Aorta (tissue), 5 donors: ENCODE data around the gene FHIT. TPM values are rescaled to one million over a fixed set of nuclear protein-coding genes. Genes with fewer than 3 reads are reported as not detected.
"Not testable (repeated sequence)": the region's sequence is repeated elsewhere in the genome, so short reads cannot be mapped to it uniquely, and the experiment has no call there.

ENCODE experiments used
- ATAC-seq: fragments of 200-7000 bp; cut with Tn5 transposase; one replicate; pipeline ENCODE4 v1.9.1; 2022; ENCODE audit warnings: moderate library complexity; ENCODE audit not compliant: low FRiP score
- DNase-seq, 2 donors: peaks; one replicate each; pipeline ENCODE4 v3.0.0-alpha.2; 2020
- H3K27ac ChIP-seq, 2 donors: one replicate each; pipeline ENCODE4 v1.5.1; 2013; ENCODE audit warnings: low read length in 2 of 2, mild to moderate bottlenecking in 2 of 2, moderate library complexity in 2 of 2, control low read depth in 1 of 2, inconsistent platforms in 1 of 2, low read depth in 1 of 2
- H3K27me3 ChIP-seq, 2 donors: one replicate each; pipeline ENCODE4 v1.6.1; 2013; ENCODE audit warnings: control low read depth in 1 of 2, low read length in 1 of 2, mild to moderate bottlenecking in 1 of 2, moderate library complexity in 1 of 2; ENCODE audit not compliant: insufficient read depth in 2 of 2, control insufficient read depth in 1 of 2
- H3K36me3 ChIP-seq, 2 donors: one replicate each; pipeline ENCODE4 v1.6.1; 2013; ENCODE audit warnings: control low read depth in 1 of 2, low read length in 1 of 2, mild to moderate bottlenecking in 1 of 2; ENCODE audit not compliant: insufficient read depth in 2 of 2, control insufficient read depth in 1 of 2
- H3K4me1 ChIP-seq, 2 donors: one replicate each; pipeline ENCODE4 v1.6.1; 2013; ENCODE audit warnings: low read length in 2 of 2, control low read depth in 1 of 2, mild to moderate bottlenecking in 1 of 2, moderate library complexity in 1 of 2; ENCODE audit not compliant: insufficient read depth in 2 of 2, control insufficient read depth in 1 of 2
- H3K4me3 ChIP-seq, 2 donors: one replicate each; pipeline ENCODE4 v1.5.1; 2013; ENCODE audit warnings: low read length in 2 of 2, control low read depth in 1 of 2, mild to moderate bottlenecking in 1 of 2
- H3K9me3 ChIP-seq: one replicate; pipeline ENCODE4 v1.6.1; 2013; ENCODE audit warnings: mild to moderate bottlenecking, low read length; ENCODE audit not compliant: control insufficient read depth
- WGBS, 2 donors: extraction: QIAGEN DNeasy Blood & Tissue Kit; methylation state at CpG; one replicate each; pipeline ENCODE4 v1.1.7; 2013; 5-methylcytosine and 5-hydroxymethylcytosine counted together
- intact Hi-C, 2 donors: fragments of 100-400 bp; cut with DNase I; formaldehyde crosslinking; loops; one replicate each; pipeline versions ENCODE4 v1.14.2 to v1.15.0; 2022
- polyA plus RNA-seq, 2 donors: library from polyadenylated mRNA; stranded (reverse); fragments of 200-250 nt; gene quantifications; one replicate each; pipeline ENCODE4 v1.2.3, GENCODE V29; 2013
- total RNA-seq, 2 donors: library from RNA; stranded (reverse); fragmentation: NEBNext Ultra II Directional; extraction: Animal tissue kit (Norgen Biotek cat#: 25700); gene quantifications; one replicate each; pipeline ENCODE4 v1.2.1, GENCODE V29; 2021
- donor health status: healthy with polysubstance abuse.
- donor health status: Bipolar disorder and iron deficiency.
- donor health status: DM: no; HTN: no; CAD: no.
- donor health status: DM: no; HTN: no; CAD: no.
- donor health status: DM: yes; HTN: yes; CAD: no.

FHIT gene
- total and polyA plus RNA-seq, 4 donors, result 1.1 to 9.2 (median 3.0) TPM

DNA sequence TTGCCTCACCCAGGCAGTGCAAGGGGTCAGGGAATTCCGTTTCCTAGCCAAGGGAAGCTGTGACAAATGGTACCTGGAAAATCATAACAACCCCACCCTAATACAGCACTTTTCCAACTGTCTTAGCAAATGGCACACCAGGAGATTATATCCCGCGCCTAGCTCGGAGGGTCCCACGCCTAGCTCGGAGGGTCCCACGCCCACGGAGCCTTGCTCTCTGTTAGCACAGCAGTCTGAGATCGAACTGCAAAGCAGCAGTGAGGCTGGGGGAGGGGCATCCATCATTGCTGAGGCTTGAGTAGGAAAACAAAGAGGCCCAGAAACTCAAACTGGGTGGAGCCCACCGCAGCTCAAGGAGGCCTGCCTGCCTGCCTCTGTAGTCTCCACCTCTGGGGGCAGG is 208.1 kb downstream of the FHIT start:
- Histone ChIP-seq H3K4me1 (no peaks in the 10 kb centered on the region), H3K9me3 (peaks cover 1% of the 10 kb centered on the region), H3K36me3 (no peaks in the 10 kb centered on the region), H3K27me3 (no peaks in the 10 kb centered on the region), H3K4me3 (no peak overlapping the region), H3K27ac (no peak overlapping the region)
- WGBS, 2 donors, result 91% methylated on average over 10 of the region's 10 CpGs
- ATAC-seq (no peak), DNase-seq (no peak)
- intact Hi-C loops, result no loop called here

DNA sequence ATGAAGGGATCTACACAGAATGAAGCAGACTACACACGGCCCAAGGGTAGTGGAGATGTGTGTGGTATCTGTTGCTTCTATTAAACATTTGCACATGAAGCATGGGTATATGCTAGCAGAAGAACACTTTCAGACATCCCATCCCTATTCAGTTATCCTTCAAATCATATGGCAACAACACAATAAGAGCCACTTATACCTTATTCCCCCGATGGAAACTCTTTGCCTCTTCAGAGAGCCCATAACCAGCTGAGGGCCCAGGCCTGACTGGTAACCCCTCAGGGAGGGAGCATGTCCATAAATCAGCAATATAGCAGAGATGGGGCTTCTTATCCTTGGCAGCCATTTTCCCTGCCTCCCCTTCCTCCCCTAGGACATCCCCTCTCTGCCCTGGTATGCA is 210.6 kb downstream of the FHIT start:
- no peak overlapping the region for H3K27ac ChIP-seq
- WGBS, 2 donors, result 85 to 86% methylated on average over 2 of the region's 2 CpGs
- H3K4me1 ChIP-seq, result no peaks in the 10 kb centered on the region
- no peaks in the 10 kb centered on the region for H3K36me3 ChIP-seq
- intact Hi-C loops, result no loop called here
- no peak for DNase-seq
- H3K27me3 ChIP-seq, result no peaks in the 10 kb centered on the region
- H3K9me3 ChIP-seq, result peaks cover 1% of the 10 kb centered on the region
- no peak for ATAC-seq
- no peak overlapping the region for H3K4me3 ChIP-seq

DNA sequence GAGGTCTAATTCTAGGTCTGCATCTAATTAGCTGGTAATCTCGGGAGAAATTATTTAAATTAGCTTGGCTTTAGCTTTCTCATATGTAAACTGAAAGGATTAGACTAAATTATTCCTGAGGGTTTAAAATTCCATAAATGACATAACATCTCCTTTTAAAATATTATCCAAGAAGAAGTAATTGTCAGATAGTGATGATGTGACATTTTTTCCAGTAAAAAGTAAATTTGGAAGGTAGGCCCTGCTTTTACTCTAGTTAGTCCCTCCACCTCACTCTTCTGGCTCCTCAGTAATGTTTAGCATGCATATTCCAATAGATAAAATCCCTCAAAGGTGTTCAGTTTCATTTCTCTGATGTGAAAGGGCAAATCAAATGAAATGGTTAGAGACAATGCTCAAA is 215.7 kb downstream of the FHIT start:
- 96% methylated on average over 1 of the region's 1 CpG for WGBS, 2 donors
- Histone ChIP-seq H3K4me3 (no peak overlapping the region), H3K9me3 (peaks cover 2% of the 10 kb centered on the region), H3K4me1 (no peaks in the 10 kb centered on the region), H3K27ac (no peak overlapping the region), H3K27me3 (no peaks in the 10 kb centered on the region), H3K36me3 (no peaks in the 10 kb centered on the region)
- DNase-seq, result no peak
- intact Hi-C loops, result no loop called here
- no peak for ATAC-seq

DNA sequence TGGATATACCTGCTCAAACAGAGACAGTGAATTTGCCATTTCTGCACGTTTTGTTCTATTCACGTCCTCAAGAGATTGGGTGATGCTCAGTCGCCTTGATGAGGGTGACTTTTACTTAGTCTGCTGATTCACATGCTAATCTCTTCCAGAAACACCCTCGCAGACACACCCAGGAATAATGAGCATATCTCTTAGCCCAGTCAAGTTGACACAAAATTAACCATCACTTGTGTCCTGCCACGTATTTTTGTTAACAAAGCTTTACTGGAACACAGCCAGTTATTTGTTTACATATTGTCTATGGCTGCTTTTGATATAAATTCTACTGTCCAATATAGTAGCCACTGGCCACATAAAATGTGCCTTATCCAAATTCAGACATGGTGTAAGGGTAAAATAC is 218.3 kb downstream of the FHIT start:
- no peak overlapping the region for H3K27ac ChIP-seq
- WGBS, 2 donors, result 91% methylated on average over 5 of the region's 5 CpGs

DNA sequence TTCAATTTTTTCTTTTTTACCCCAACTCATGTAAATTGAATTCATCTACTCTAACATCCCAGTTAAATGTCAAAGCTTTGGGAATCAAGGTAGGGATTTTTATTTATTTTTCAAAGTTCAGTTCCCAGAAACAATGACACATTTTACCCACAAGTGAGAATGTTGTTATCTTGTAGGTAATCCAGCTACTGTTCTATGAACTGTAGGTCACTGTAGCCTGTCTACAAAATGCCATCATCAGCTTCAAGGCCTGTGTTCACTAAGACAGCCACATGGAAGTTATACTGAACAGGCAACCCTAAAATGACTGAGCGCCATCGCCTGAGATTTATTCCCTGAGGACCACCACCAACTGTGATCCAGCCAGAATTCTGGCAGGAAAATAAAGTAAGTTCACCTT is 219.7 kb downstream of the FHIT start:
- intact Hi-C loops, result no loop called here
- Histone ChIP-seq H3K4me3 (no peak overlapping the region), H3K27me3 (no peaks in the 10 kb centered on the region), H3K36me3 (no peaks in the 10 kb centered on the region), H3K9me3 (peaks cover 2% of the 10 kb centered on the region), H3K27ac (no peak overlapping the region), H3K4me1 (no peaks in the 10 kb centered on the region)
- 68 to 77% methylated on average over 2 of the region's 2 CpGs for WGBS, 2 donors
- no peak for DNase-seq
- ATAC-seq, result no peak

More for the DNA sequence above, 218.3 kb downstream of the FHIT start:
- DNase-seq, result no peak
- Histone ChIP-seq H3K36me3 (no peaks in the 10 kb centered on the region), H3K4me1 (no peaks in the 10 kb centered on the region), H3K4me3 (no peak overlapping the region), H3K27me3 (no peaks in the 10 kb centered on the region), H3K9me3 (peaks cover 2% of the 10 kb centered on the region)
- ATAC-seq, result no peak
- intact Hi-C loops, result no loop called here

DNA sequence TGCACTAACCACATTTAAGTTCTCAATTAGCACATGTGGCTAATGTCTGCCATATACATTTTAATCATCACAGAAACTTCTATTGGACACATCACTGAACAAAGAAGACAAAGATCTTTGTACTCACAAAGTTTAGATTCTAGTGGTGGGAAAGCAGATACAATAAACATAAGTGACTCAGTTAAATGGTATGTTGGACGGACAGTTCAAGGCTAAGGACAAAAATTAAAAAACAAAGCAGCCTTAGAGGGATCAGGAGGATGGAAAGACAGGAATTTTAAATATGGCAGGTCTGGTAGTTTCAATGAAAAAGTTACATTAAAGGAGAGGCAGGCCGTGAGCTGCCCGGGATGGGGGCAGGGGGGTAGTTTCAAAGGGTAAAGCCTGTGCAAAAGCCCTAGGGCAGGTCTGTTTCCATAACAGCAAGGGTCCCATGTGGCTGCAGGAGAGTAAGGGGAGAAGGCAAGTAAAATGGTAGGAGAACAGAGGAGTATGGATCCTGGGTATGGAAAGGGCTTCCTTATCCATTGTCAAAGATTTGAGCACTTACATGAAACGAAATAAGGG is 220.7 kb downstream of the FHIT start:
- no peak for DNase-seq
- intact Hi-C loops, result no loop called here
- no peaks in the 10 kb centered on the region for H3K36me3 ChIP-seq

DNA sequence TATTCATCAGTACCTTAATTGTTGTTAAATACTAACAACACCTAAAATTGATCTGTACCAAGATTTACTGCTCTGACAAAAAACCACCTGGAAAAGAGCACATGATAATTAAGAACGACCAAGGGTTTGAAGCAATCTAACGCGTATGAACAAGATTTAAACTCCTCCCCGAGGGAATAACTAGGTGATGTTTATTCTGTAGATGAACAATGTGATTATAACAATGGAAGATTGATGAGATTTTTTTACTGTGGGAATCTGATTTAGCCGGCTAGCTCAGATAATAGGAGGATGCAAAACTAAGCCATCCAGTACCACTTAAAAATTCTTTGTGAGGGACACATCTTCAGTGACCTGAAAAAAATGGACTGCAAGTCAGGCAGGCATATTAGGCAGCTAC is 222.1 kb downstream of the FHIT start:
- 82 to 88% methylated on average over 5 of the region's 5 CpGs for WGBS, 2 donors
- no peak for ATAC-seq

More for the DNA sequence above, 220.7 kb downstream of the FHIT start:
- 86 to 87% methylated on average over 4 of the region's 4 CpGs for WGBS, 2 donors
- Histone ChIP-seq H3K27me3 (no peaks in the 10 kb centered on the region), H3K4me1 (no peaks in the 10 kb centered on the region), H3K9me3 (peaks cover 2% of the 10 kb centered on the region), H3K4me3 (no peak overlapping the region), H3K27ac (no peak overlapping the region)
- no peak for ATAC-seq

DNA sequence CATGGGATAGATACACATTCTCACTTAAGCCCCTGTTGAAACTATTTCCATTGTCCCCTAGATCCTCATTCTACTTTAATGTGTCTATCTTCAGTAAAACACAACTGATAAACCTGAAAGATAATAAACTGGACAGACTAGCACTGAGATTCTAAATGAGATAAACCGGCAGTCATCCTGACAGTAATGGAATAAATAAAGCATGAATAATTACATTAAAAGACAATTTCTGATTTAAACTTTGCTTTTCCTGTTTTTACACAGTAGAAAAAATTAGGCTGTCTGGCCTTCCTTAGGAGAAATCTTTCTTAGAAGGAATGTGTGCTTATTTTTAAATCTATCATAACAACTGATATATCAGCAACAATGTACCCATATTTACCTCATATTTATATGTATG is 232.4 kb downstream of the FHIT start:
- Histone ChIP-seq H3K27me3 (no peaks in the 10 kb centered on the region), H3K4me3 (no peak overlapping the region), H3K4me1 (no peaks in the 10 kb centered on the region), H3K9me3 (no peaks in the 10 kb centered on the region), H3K36me3 (no peaks in the 10 kb centered on the region), H3K27ac (no peak overlapping the region)
- 71 to 72% methylated on average over 1 of the region's 1 CpG for WGBS, 2 donors
- no peak for ATAC-seq
- intact Hi-C loops, result no loop called here
- DNase-seq, result no peak

More for the DNA sequence above, 222.1 kb downstream of the FHIT start:
- H3K27ac ChIP-seq, result no peak overlapping the region
- DNase-seq, result no peak
- H3K4me3 ChIP-seq, result no peak overlapping the region
- H3K9me3 ChIP-seq, result peaks cover 2% of the 10 kb centered on the region
- H3K4me1 ChIP-seq, result no peaks in the 10 kb centered on the region
- H3K27me3 ChIP-seq, result no peaks in the 10 kb centered on the region
- H3K36me3 ChIP-seq, result no peaks in the 10 kb centered on the region
- intact Hi-C loops, result no loop called here

DNA sequence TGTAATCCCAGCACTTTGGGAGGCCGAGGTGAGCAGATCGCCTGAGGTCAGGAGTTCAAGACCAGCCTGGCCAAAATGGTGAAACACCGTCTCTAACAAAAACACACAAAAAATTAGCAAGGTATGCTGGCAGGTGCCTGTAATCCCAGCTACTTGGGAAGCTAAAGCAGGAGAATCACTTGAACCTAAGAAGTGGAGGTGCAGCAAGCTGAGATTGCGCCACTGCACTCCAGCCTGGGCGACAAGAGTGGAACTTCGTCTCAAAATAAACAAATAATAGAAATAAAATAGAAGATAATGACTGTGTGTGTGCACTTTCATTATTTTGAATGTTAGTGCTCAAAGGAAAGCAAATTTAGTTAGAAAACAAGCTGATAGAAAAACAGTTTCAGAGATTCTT is 234.2 kb downstream of the FHIT start:
- ATAC-seq, H3K4me3 ChIP-seq, H3K9me3 ChIP-seq, H3K36me3 ChIP-seq, H3K4me1 ChIP-seq, intact Hi-C loops, H3K27ac ChIP-seq, H3K27me3 ChIP-seq, DNase-seq: not testable (repeated sequence)
- 91 to 93% methylated on average over 6 of the region's 6 CpGs for WGBS, 2 donors
